ENCODE data around the gene SLA2.

DNA sequence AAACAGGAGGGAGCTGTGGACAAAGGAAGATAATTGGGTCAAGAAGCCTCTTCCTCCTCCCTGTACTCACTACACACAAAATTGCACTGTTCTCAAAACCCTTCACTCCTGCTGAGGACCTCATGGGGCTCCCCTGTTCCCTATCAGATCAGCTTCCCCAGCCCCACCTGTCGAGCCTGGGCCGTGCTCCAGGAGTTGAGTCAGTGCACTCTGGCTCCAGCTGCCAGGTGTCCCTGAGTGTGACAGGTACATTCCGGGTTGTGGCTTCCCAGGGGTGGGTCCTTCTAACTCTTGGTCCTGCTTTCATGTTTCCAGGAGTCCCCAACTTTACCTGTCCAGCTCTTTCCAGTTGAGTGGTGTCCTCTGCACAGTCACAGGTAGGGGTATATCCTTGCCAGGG is 32.0 kb downstream of the SLA2 start:
- no peak for TF ChIP-seq CTCF (IDR thresholded peaks at IDR 0.05)
- no peak for TF ChIP-seq POLR2A (IDR thresholded peaks at IDR 0.05)
